Progenitor cell of endocrine pancreas (in vitro differentiated cells): ENCODE measurements around the gene ATN1. TPM values are rescaled to one million over a fixed set of nuclear protein-coding genes. Genes with fewer than 3 reads are reported as not detected.

Experiments used
- DNase-seq: peaks from one replicate; pipeline ENCODE4 v3.0.0; 2021; ENCODE audit warnings: low spot score; ENCODE audit not compliant: unreplicated experiment
- H3K27ac Mint-ChIP-seq: 2 replicates; pipeline ENCODE4 v1.8.0; 2021; ENCODE audit warnings: mild to moderate bottlenecking, moderate library complexity, mixed read lengths
- H3K27me3 Mint-ChIP-seq: 2 replicates; pipeline ENCODE4 v1.8.0; 2021; ENCODE audit warnings: mixed read lengths
- H3K36me3 Mint-ChIP-seq: 2 replicates; pipeline ENCODE4 v1.8.0; 2022; ENCODE audit warnings: mixed read lengths; ENCODE audit not compliant: insufficient read depth
- H3K4me1 Mint-ChIP-seq: 2 replicates; pipeline ENCODE4 v1.8.0; 2021; ENCODE audit warnings: low read depth, mixed read lengths
- H3K4me3 Mint-ChIP-seq: 2 replicates; pipeline ENCODE4 v1.8.0; 2021; ENCODE audit warnings: low read depth, mild to moderate bottlenecking, moderate library complexity, mixed read lengths
- H3K9me3 Mint-ChIP-seq: 2 replicates; pipeline ENCODE4 v1.8.0; 2021; ENCODE audit warnings: low read depth, mixed read lengths
- CTCF ChIP-seq: fragments of 200-600 bp; sonication (generic); IDR thresholded peaks from one replicate; pipeline ENCODE4 v1.5.0; 2021; ENCODE audit warnings: antibody characterized with exemption, mild to moderate bottlenecking; ENCODE audit not compliant: unreplicated experiment
- total RNA-seq: library from RNA; stranded (reverse); gene quantifications from 2 replicates; pipeline ENCODE4 v1.2.1, GENCODE V29; 2021

The ATN1 gene
- total RNA-seq, 1 donor from 2014 or later = 250 TPM

- no peak overlapping the region for H3K4me3 Mint-ChIP-seq
- H3K36me3 Mint-ChIP-seq = no peaks in the 10 kb centered on the region
- peaks cover 9% of the 10 kb centered on the region for H3K4me1 Mint-ChIP-seq
- no peak for TF ChIP-seq CTCF
- H3K27ac Mint-ChIP-seq = no peak overlapping the region
- no peaks in the 10 kb centered on the region for H3K9me3 Mint-ChIP-seq
- no peaks in the 10 kb centered on the region for H3K27me3 Mint-ChIP-seq
- no peak for DNase-seq
Observed at GRCh38 chr12:6894321-6894720, 33.4 kb upstream of the ATN1 start.

GRCh38 chr12:6896846-6897435, 30.8 kb upstream of the ATN1 start:
- H3K27ac Mint-ChIP-seq = no peak overlapping the region
- no peaks in the 10 kb centered on the region for H3K9me3 Mint-ChIP-seq
- no peaks in the 10 kb centered on the region for H3K4me1 Mint-ChIP-seq
- H3K27me3 Mint-ChIP-seq = no peaks in the 10 kb centered on the region
- no peak for TF ChIP-seq CTCF
- no peak overlapping the region for H3K4me3 Mint-ChIP-seq
- no peaks in the 10 kb centered on the region for H3K36me3 Mint-ChIP-seq
- DNase-seq = no peak

- no peaks in the 10 kb centered on the region for H3K27me3 Mint-ChIP-seq
- DNase-seq = no peak
Observed at GRCh38 chr12:6899427-6899826, 28.3 kb upstream of the ATN1 start.

GRCh38 chr12:6899837-6900519, 27.8 kb upstream of the ATN1 start:
- H3K36me3 Mint-ChIP-seq = no peaks in the 10 kb centered on the region
- H3K4me1 Mint-ChIP-seq = peaks cover 9% of the 10 kb centered on the region
- no peak for TF ChIP-seq CTCF
- no peak overlapping the region for H3K4me3 Mint-ChIP-seq
- DNase-seq = no peak
- no peak overlapping the region for H3K27ac Mint-ChIP-seq
- H3K27me3 Mint-ChIP-seq = no peaks in the 10 kb centered on the region
- no peaks in the 10 kb centered on the region for H3K9me3 Mint-ChIP-seq

More at GRCh38 chr12:6899427-6899826, 28.3 kb upstream of the ATN1 start:
- no peaks in the 10 kb centered on the region for H3K36me3 Mint-ChIP-seq
- H3K4me3 Mint-ChIP-seq = no peak overlapping the region
- TF ChIP-seq CTCF = no peak
- H3K9me3 Mint-ChIP-seq = no peaks in the 10 kb centered on the region
- H3K4me1 Mint-ChIP-seq = peaks cover 9% of the 10 kb centered on the region
- H3K27ac Mint-ChIP-seq = no peak overlapping the region

- no peaks in the 10 kb centered on the region for H3K9me3 Mint-ChIP-seq
- H3K4me3 Mint-ChIP-seq = no peak overlapping the region
- H3K4me1 Mint-ChIP-seq = peaks cover 9% of the 10 kb centered on the region
- TF ChIP-seq CTCF = no peak
- no peaks in the 10 kb centered on the region for H3K36me3 Mint-ChIP-seq
- DNase-seq = no peak
- H3K27me3 Mint-ChIP-seq = no peaks in the 10 kb centered on the region
- H3K27ac Mint-ChIP-seq = peak overlapping the region; percentile 25
Observed at GRCh38 chr12:6902448-6902847, 25.3 kb upstream of the ATN1 start.
